Breast epithelium (tissue), 4 donors: ENCODE data around the gene ACACA. TPM values are rescaled to one million over a fixed set of nuclear protein-coding genes. Genes with fewer than 3 reads are reported as not detected.
A peak's percentile ranks its signal among the peaks of the same experiment; 100 is the strongest.

Experiments
- DNase-seq, 2 donors: peaks; one replicate each; pipeline ENCODE4 v3.0.0-alpha.2; 2019; ENCODE audit warnings: low spot score in 2 of 2
- H3K27ac ChIP-seq, 2 donors: fragments of 200-600 bp; sonication (generic) in 1 of 2; one replicate each; pipeline ENCODE4 v1.5.1; 2016 to 2019; ENCODE audit warnings: mild to moderate bottlenecking in 1 of 2
- H3K27me3 ChIP-seq, 2 donors: fragments of 200-600 bp; sonication (generic) in 1 of 2; one replicate each; pipeline versions ENCODE4 v1.5.1 to v1.6.0; 2017 to 2019; ENCODE audit warnings: control low read depth in 1 of 2, mild to moderate bottlenecking in 1 of 2
- H3K36me3 ChIP-seq: fragments of 200-600 bp; one replicate; pipeline ENCODE4 v1.5.1; 2019
- H3K4me1 ChIP-seq, 2 donors: fragments of 200-600 bp; sonication (generic); one replicate each; pipeline ENCODE4 v1.5.1; 2016 to 2019; ENCODE audit warnings: control low read depth in 1 of 2
- H3K4me3 ChIP-seq, 3 donors: fragments of 200-600 bp; sonication (generic); 1 replicate in 2 of 3; 2 replicates in 1 of 3; pipeline ENCODE4 v1.5.1; 2016 to 2019; ENCODE audit warnings: mild to moderate bottlenecking in 3 of 3, moderate library complexity in 2 of 3
- H3K9me3 ChIP-seq, 2 donors: fragments of 200-600 bp; sonication (generic) in 1 of 2; one replicate each; pipeline ENCODE4 v1.5.1; 2016 to 2019; ENCODE audit warnings: control low read depth in 1 of 2
- CTCF ChIP-seq, 3 donors: fragments of 450-650 bp; IDR thresholded peaks; one replicate each; pipeline ENCODE4 v1.5.1; 2016 to 2017; ENCODE audit warnings: antibody characterized with exemption in 3 of 3, mild to moderate bottlenecking in 3 of 3, moderate library complexity in 3 of 3
- POLR2A ChIP-seq: fragments of 450-650 bp; IDR thresholded peaks from one replicate; pipeline ENCODE4 v1.6.1; 2016; ENCODE audit warnings: antibody characterized with exemption, mild to moderate bottlenecking, moderate library complexity
- POLR2AphosphoS5 ChIP-seq, 3 donors: sonication (generic); formaldehyde crosslinking; IDR thresholded peaks; one replicate each; pipeline ENCODE4 v1.6.1; 2017; ENCODE audit warnings: antibody characterized with exemption in 3 of 3
- intact Hi-C: fragments of 100-400 bp; cut with DNase I; formaldehyde crosslinking; loops from one replicate; pipeline ENCODE4 v1.15.1; 2023; ENCODE audit warnings: low total_unique reads
- total RNA-seq, 3 donors: library from RNA; depleted of rRNA; stranded (reverse); fragments of >200 nt; gene quantifications; one replicate each; pipeline ENCODE4 v1.1.0, GENCODE V29; 2016

ACACA gene
- total RNA-seq, 3 donors from 2014 or later: 32.8 to 46.5 (median 36.1) TPM

GRCh38 chr17:37231887-37232286 is 174.7 kb downstream of the ACACA start:
- Histone ChIP-seq H3K36me3 (no peaks in the 10 kb centered on the region), H3K9me3 (no peaks in the 10 kb centered on the region), H3K27me3 (no peaks in the 10 kb centered on the region), H3K4me1 (no peaks in the 10 kb centered on the region), H3K27ac (no peak overlapping the region), H3K4me3 (no peak overlapping the region)
- TF ChIP-seq POLR2A (no peak), CTCF (IDR thresholded peaks at IDR 0.05) (no peak), POLR2AphosphoS5 (IDR thresholded peaks at IDR 0.05) (no peak)
- intact Hi-C loops: no loop called here
- no peak for DNase-seq

- Histone ChIP-seq H3K36me3 (no peaks in the 10 kb centered on the region), H3K27me3 (no peaks in the 10 kb centered on the region), H3K27ac (no peak overlapping the region), H3K9me3 (no peaks in the 10 kb centered on the region), H3K4me3 (no peak overlapping the region), H3K4me1 (no peaks in the 10 kb centered on the region)
- TF ChIP-seq POLR2AphosphoS5 (IDR thresholded peaks at IDR 0.05) (no peak), POLR2A (no peak), CTCF (IDR thresholded peaks at IDR 0.05) (no peak)
- intact Hi-C loops: no loop called here
- DNase-seq: no peak
Measured at GRCh38 chr17:37230633-37231032, 176.0 kb downstream of the ACACA start.

- no peaks in the 10 kb centered on the region for H3K9me3 ChIP-seq
- no peak for DNase-seq
- H3K4me3 ChIP-seq: no peak overlapping the region
- no peaks in the 10 kb centered on the region for H3K36me3 ChIP-seq
- intact Hi-C loops: no loop called here
- H3K4me1 ChIP-seq: no peaks in the 10 kb centered on the region
- TF ChIP-seq POLR2A (no peak), CTCF (IDR thresholded peaks at IDR 0.05) (no peak), POLR2AphosphoS5 (IDR thresholded peaks at IDR 0.05) (no peak)
- H3K27me3 ChIP-seq: no peaks in the 10 kb centered on the region
- H3K27ac ChIP-seq: no peak overlapping the region
Measured at GRCh38 chr17:37225465-37225864, 181.2 kb downstream of the ACACA start.

- no peaks in the 10 kb centered on the region for H3K36me3 ChIP-seq
- intact Hi-C loops: no loop called here
Measured at GRCh38 chr17:37221865-37222264, 184.8 kb downstream of the ACACA start.

GRCh38 chr17:37220607-37220953 is 186.1 kb downstream of the ACACA start:
- H3K27me3 ChIP-seq: no peaks in the 10 kb centered on the region
- no peak overlapping the region for H3K27ac ChIP-seq
- peak in 2 of 3 donors; percentile 16 to 37 for TF ChIP-seq CTCF (IDR thresholded peaks at IDR 0.05)
- TF ChIP-seq POLR2A: no peak
- H3K9me3 ChIP-seq: no peaks in the 10 kb centered on the region
- no peak for DNase-seq
- H3K36me3 ChIP-seq: no peaks in the 10 kb centered on the region
- H3K4me1 ChIP-seq: no peaks in the 10 kb centered on the region
- no peak overlapping the region for H3K4me3 ChIP-seq
- intact Hi-C loops: no loop called here

More at GRCh38 chr17:37221865-37222264, 184.8 kb downstream of the ACACA start:
- no peak overlapping the region for H3K4me3 ChIP-seq
- no peak for DNase-seq
- no peaks in the 10 kb centered on the region for H3K27me3 ChIP-seq
- no peak for TF ChIP-seq POLR2AphosphoS5 (IDR thresholded peaks at IDR 0.05)
- no peak for TF ChIP-seq CTCF (IDR thresholded peaks at IDR 0.05)
- no peak for TF ChIP-seq POLR2A
- H3K27ac ChIP-seq: no peak overlapping the region
- H3K9me3 ChIP-seq: no peaks in the 10 kb centered on the region
- no peaks in the 10 kb centered on the region for H3K4me1 ChIP-seq
